ENCODE measurements around the gene SHC2.
"Not testable (repeated sequence)": the region's sequence is repeated elsewhere in the genome, so short reads cannot be mapped to it uniquely, and the experiment has no call there.

The SHC2 gene

DNA sequence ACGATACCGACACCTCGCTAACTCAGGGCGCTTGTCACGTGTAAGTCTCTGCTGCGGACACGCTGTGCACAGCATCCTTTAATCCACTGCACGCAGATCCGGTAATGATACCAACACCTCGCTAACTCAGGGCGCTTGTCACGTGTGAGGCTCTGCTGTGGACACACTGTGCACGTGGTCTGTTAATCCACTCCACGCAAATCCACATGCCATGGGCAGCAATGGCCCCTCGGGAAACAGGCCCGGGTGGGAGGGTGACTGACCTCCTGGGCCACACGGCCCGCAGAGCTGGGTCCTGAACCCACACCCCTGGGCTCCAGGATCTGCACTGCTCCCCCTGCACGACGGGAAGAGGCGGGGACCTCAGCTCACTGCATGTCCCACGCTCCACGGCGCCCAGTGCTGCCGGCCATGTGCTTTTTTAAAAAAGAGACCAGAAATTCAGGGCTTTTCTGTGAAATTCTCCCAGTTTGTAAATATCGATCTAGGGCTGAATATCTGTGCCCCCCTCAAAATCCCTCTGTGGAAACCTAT, 16.1 kb downstream of the SHC2 start:
- DNase-seq: no peak

DNA sequence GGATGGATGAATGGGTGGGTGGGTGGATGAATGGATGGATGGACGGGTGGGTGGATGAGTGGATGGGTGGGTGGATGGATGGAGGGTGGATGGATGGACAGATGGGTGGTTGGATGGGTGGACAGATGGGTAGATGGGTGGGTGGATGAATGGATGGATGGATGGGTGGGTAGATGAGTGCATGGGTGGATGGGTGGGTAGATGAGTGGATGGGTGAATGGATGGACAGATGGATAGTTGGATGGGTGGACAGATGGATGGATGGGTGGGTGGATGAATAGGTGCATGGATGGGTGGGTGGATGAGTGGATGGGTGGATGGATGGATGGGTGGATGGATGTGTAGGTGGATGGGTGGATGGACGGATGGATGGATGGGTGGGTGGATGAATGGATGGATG, 17.8 kb downstream of the SHC2 start:
- no peak for DNase-seq

DNA sequence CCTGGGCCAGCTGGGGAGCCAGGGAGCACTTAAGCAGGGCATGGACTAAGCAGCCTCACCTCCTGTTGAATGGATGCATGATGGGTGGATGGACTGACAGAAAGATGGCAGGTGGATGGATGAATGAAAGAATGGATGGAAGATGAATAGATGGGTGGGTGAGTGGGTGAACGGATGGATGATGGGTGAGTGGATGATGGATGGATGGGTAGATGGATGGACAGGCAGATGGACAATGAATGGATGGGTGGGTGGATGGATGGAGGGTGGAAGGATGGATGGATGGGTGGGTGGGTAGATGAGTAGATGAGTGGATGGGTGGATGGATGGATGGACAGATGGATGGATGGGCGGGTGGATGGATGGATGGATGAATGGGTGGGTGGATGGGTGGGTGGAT, 18.7 kb downstream of the SHC2 start:
- DNase-seq: no peak

DNA sequence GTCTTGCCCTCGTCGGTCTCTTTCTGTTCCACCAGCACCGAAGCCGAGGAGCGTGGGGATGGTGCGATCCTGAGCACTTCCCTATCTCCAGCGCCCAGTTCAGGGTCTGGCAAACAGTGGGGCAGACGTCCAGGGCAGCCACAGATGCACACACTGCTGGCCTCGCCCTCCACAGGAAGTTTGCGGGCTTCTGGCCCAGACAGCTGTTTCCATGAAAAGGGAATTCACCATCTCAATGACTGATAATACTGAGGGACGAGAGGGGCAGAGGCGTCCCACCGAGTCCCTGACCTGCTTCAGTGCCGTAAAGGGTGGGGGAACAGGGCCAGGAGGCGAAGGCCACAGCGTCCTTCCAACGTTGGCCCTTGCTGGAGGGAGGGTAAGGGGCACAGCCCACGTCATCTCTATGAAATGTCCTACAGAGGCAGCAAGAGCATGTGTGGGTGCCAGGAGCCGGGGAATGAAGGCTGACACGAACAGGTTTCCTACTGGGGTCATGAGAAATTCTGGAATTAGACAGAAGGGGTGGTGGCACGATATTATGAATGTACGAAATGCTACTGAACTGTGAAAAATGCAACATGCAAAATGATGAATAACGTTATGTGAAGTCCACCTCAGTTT, 19.5 kb downstream of the SHC2 start:
- no peak for DNase-seq

DNA sequence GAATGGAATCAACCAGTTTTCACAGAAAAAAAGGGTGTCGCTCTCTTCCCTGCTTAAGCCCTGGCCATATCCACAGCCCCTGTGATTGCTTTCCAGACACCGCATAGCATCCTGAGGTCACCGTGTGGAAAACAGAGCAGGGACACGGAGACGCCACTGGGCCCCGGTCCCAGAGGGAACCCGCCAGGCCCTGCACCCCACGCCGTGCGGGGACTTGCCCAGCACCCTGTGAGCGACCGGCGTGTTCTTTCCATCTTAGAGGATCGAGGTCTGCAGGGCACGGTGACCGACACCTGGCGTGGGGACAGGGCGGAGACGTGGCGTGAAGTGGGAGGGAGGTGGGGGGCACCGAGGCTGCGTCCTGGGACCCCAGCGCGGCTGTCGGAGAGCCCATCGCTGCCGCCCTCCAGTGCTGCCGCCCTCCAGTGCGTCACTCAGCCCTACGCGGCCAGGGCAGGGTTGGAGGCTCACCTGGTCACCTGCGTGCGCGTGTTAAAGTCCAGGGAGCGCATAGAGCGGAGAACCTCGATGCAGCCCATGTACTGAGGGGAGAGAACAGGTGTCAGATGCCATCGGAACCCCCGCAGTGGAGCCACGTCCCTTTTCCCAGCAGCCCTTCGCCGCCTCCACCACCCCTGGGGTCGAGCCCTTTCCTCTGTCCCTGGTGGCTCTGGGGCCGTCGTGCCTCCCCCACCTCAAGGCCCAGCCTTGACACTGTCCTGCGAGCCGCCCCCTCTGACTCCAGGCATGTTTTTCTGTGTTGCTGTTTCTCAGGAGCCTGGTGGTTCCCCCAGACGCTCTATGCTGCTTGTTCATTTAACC, 20.2 kb downstream of the SHC2 start:
- DNase-seq: no peak

DNA sequence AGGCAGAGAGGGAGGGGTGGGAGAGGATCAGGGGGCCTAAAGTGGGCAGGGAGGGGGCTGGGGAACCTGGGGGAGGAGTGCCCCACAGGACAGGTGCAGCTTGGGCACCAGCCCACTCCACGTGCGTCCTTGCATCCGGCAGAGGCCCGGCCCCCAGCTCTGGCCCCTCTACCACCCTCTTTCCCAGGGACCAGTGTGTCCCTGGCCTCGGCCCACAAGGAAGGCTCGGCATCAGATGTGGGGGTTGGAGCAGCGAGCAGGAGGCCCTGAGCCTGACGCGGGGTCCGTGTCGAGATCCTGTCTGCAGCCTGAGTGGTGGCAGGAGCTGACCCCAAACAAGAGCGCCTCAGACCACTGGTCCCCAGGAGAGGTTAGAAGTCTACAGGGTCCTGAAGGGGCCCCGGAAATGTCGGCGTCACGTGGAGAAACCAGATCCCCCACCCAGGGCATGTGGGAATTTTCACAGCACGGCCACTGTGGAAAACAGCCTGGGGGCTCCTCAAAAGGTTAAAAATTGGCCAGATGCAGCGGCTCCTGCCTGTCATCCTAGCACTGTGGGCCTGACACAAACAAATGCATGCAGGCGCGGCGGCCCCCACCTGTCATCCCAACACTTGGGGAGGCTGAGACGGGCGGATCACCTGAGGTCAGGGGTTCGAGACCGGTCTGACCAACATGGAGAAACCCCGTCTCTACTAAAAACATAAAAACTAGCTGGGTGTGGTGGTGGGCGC, 21.5 kb downstream of the SHC2 start:
- DNase-seq: no peak

DNA sequence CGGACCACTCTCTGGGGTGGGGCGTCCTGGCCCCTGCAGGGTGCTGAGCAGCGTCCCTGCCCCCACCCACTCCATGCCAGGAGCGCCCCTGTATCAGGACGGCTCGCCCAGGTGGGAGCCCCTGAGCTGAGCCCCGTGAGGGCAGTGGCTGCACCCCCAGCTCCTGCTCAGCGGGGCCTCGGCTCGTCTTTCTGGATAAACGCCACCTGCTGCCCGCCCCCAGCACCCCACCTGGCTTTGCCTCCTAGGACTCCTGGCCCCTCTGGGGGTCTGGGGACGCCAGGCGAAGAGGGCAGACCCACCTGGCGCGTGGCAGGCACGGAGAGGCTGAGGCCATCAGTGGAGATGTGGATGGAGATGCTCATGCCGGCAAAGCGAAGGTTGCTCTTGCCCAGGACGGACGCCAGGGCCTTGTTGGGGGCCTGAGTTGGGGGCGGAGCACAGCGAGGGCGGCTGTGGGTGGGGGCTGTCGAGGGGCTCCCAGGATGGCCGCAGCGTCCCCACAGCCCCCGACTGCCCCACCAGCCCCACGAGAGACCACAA, 22.3 kb downstream of the SHC2 start:
- DNase-seq: no peak

DNA sequence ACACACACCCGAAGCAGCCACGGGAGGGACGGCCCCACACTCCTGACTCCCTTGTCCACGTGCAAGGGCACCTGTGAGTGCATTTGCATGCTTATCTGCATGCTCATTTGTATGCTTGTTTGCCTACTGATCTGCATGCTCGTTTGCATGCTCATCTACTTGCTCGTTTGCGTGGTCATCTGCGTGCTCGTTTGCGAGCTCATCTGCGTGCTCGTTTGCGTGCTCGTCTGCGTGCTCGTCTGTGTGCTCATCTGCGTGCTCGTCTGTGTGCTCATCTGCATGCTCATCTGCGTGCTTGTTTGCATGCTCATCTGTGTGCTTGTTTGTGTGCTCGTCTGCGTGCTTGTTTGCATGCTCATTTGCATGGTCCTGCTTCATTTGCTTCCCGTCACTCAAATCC, 23.8 kb downstream of the SHC2 start:
- DNase-seq: no peak

DNA sequence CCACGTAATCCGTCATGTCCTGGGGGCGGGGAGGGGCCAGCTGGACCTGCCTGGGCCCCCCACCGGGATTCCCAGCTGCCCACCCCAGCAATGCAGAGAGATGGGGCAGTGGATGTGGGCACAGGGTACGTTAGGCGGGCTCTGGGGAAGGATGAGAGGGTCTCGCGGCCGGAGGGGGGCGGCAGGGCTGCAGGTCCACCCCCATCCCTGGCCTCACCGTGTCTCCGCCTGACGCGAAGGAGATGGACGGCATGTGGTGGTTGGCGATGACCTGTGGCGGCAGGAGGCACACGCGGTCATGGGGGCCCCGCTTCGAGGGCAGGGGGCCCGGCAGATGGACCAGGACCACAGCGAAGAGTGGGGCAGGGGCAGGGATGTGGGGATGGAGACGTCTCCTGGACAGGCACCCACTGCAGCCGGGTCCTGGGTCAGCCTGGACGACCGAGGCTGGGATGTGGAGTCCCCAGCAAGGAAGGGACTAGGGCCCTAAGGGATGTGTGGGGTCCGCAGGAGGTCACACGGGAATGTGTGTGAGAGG, 24.4 kb downstream of the SHC2 start:
- no peak for DNase-seq

DNA sequence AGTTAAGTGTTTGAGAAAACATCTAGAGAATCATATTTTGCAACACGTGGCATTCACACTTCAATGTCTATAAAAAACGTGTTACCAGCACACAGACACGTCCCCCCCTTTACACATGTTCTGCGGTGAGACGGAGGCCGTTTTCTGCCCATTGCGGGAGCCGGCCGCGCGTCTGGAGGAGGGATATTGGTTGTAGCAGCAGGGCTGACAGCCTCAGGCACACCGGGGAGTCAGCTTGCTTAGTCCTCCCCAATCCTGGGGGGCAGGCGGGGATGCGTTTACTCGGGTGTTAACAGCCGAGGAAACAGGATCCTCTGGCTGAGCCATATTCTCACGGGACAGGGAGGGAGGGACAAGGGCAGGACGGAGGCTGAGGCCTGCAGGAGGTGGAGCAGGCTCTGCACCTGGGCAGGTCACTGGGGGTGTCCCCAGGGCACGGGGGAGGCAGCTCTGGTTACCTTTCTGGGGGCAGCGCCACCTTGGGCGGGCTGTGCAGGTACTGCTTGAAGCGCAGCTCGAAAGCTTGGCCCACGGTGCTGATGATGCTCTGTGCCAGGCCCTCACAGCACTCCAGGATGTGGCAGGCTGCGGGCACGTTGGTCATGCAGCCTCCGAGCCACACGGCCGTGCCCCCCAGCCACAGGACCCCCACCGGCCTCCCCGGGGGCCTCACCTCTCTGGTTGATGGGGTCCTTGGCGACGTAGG, 25.0 kb downstream of the SHC2 start:
- DNase-seq: no peak

DNA sequence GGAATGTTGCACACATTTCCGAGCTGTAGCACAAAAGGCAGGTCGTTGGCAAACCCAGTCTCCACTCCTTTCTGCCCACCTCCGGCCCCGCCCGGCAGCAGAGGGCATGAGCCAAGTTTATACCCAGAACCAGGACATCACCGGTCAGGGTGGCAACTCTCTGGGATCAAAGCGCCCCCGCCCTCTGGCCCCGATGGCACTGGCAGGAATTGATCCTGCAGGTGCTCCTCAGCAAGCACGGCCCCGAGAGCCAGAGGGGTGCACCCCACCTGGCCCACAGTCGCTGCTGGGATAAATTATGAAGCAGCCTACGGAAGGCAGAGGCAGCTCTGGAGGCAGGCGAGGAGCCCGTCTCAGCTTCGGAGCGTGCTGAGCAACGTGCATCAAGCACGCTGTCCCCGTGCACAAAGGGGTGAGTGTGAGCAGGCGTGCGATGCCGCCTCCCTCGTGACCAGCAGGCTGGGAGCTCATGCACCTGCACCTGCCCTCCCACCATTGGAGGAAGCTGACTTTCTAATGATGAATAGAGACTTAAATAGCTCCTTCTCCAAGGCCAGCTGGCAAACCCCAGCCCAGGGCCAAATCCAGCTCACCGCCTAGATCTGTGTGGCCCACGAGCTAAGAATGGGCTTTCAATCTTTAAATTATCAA, 25.7 kb downstream of the SHC2 start:
- DNase-seq: no peak

DNA sequence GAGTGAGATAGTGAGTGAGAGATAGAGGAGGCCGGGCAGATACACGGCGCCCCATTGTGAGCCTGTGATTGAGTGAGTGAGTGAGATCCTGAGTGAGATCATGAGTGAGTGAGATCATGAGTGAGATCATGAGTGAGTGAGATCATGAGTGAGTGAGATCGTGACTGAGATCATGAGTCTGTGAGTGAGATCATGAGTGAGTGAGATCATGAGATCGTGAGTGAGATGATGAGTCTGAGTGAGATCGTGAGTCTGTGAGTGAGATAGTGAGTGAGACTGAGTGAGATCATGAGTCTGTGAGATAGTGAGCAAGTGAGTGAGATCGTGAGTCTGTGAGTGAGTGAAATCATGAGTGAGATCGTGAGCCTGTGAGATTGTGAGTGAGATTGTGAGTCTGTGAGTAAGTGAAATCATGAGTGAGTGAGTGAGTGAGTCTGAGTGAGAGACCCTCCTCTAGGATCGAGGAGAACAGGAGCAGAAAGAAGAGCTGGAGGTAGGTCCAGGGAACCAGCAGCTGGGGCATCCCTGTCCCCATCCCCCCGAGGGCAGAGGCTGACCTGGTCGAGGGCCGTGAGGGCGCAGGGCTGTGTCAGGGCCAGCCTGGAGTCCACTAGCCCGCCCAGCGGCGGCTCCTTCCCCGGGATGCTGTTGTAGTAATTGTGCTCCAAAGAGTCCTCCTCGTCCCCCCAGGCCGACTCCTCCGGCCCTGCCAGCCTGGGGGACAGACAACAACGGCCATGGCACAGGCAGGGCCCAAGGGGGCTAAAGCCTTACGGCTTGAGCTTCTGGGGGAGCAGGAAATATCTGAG, 26.5 kb downstream of the SHC2 start:
- DNase-seq: no peak

DNA sequence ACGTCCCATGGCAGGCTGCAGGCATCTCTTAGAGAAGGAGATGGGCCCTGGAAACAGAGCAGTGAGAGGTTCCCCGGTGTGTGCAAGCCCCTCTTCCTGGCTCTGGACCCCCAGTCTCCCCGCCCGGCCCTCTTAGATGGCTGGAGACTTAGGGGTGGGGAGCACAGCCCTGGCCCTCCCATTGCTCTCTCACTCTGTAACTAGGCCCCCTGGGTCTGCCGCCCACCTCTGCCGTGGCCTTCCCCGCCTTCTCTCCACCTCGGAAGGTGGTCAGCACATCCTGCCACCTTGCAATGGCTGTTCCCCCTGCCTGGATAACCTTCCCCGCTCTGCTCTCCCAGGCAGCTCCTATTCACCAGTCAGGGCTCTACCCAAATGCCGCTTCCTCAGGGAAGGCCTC, 30.1 kb downstream of the SHC2 start:
- DNase-seq: no peak

DNA sequence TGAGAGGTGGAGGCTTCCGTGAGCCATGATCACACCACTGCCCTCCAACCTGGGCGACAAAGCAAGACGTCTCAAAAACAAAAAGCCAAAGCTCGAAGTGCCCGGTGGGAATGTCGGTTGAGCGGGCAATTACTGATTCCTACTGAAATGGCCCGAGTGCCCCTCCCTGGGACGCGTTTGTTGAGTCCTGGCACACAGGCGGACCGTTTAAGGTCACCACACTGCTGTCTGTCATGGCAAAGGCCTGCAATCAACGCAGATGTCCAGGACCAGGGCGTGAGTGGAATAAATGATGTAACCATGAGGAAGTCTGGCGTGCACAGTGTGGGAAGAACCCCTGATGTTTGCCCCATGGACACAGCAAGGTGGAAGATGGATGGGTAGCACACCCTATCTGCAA, 32.7 kb downstream of the SHC2 start:
- no peak for DNase-seq

DNA sequence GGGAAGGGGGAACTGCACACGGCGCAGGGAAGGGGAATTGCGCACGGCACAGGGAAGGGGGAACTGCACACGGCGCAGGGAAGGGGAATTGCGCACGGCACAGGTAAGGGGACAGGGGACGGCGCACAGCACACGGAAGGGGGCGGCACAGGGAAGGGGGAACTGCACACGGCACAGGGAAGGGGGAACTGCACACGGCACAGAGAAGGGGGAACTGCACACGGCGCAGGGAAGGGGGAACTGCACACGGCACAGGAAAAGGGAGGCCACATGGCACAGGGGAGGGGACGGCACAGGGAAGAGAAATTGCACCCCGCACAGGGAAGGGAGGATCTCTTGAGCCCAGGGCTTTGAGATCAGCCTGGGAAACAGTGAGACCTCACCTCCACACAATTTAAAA, 33.2 kb downstream of the SHC2 start:
- DNase-seq: not testable (repeated sequence)

DNA sequence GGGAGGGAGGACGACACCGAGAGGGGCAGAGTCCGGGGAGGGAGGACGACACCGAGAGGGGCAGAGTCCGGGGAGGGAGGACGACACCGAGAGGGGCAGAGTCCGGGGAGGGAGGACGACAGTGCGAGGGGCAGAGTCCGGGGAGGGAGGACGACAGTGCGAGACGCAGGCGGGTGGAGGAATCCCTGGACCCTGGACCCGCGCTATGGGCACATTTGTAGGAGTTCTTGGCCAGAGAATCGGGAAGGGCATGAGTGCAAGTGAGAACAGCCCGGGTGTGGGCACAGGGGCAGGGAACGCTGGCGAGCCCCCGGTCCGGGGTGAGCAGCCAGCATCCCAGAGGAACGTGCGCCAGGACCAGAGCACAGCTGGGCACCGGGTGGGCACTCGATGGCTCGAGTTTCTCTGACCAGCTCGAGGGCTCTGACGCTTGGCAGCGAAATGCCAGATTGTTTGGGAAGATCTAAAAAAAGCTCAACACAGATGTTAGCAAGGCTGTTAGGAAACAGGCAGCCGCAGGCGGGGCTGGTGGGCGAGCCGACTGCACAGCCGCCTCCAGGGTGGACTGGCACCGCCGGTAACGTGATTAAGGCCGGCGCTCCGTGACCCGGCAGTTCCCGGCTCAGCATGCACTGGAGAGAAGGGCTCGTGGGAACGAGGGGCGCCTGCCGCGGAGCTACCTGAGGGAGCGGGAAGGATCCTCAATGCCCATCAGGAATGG, 33.9 kb downstream of the SHC2 start:
- no peak for DNase-seq

DNA sequence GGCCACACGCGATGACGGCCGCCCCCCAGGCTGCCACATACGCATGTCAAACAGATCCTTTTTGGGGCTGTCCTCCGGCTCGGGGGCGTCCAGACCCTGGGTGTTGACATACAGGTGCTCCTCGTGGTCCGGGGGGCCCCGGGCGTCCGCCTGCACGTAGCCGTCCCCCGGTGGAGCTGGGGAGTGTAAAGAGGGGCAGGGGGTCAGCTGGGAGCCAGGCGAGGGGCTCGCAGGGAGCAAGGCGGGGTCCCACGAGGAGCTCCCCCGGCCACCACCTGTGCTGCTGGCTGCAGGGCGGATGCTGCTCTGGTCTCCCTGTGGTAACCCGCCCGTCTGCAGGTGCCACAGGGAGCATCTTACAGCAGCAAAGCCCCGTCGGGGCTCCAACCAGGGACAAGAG, 35.8 kb downstream of the SHC2 start:
- no peak for DNase-seq

DNA sequence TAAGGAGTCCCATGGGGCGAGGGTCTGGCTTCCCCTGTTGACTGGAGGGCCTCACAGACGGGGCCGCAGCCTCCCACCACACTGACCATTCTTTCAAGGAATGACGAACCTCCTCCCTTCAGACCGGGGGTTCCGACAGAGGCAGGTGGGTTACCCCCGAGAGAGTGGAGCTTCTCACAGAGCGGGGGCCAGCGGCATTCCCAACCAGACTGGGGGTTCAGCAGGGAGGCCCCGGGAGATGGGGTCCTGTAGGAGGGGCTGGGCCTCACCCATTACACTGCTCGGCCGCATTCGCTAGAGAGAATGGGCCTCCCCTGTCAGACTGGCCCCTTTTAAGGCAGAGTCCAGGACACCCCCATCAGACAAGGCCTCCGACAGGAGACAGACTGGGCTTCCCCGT, 36.3 kb downstream of the SHC2 start:
- DNase-seq: no peak

DNA sequence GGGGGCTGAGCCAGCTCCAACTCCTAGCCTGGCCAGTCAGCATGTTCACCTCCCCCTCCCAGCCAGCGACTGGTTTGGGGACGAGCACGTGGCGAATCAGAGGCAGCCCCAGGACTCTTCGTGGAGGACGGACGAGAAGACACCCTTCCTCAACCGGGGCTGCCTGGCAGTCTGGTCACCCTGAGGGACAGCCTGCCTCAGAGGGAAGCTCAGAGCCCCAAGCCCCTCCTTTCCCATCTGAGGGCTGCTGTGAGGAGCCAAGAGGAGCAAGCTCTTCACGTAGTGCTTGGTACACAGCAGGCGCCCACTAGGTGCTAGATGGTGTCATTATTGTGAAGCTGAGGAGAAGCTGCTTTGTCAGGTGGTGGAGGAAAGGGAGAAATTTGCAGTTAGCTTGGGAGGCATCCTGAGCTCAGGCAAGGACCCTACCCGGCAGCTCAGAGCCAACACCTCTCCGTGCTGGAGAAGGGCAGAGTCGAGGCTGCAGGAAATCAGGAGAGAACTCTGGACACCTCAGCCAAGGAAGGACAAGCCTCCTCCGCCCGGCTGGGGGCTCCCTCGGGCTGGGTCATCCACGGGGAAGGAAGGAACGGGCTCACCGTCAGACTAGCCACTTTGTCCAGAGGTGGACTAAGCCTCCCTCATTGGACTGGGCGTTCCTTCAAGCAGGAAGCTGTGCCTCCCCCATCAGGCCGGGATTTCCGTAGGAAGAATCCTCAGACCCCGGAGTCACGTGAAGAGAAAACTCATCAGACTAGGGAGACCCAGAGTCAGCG, 37.0 kb downstream of the SHC2 start:
- DNase-seq: no peak

DNA sequence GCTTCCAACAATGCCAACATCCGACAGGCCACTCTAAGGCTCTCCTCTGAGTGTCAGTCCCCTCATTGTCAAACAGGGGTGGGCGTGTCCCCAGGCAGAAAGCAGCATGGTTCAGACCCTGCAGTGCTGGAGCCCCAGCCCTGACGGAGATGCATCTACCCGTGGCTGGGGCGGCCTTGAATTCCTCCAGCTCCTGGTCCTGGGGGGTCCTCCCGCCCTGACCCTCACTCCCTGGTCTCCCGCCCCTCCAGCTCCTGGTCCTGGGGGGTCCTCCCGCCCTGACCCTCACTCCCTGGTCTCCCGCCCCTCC, 38.0 kb downstream of the SHC2 start:
- not testable (repeated sequence) for DNase-seq
